ENCODE measurements around the gene CALD1.

Gene CALD1

DNA sequence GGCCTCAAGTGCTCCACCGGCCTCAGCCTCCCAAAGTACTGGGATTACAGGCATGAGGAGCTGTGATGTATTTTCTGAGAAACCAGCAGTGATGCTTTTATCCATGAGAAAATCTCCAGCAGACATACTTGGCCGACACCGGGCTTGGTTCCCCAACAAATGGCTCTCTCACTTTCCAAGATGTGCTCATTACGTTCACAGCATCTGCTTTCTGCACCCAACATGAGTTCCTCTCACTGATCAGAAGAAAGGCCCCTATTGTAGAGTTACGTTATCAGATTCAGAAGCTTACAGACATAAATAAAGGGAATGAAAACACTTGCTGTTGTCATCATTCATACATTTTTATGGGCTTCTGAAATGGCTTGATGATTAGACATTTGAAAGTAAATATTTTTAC lies 95.0 kb downstream of the CALD1 start:
- Histone ChIP-seq H2AK5ac (ENCODE audit: low read length, severe bottlenecking) (no peak overlapping the region), H3K27ac (ENCODE audit: low read length, poor library complexity, severe bottlenecking) (no peak overlapping the region), H3K27me3 (ENCODE audit: control insufficient read depth in 1 of 2, insufficient read depth in 1 of 2, low read length in 2 of 2) (no peaks in the 10 kb centered on the region), H3K4me3 (ENCODE audit: insufficient read depth in 1 of 2, low read depth in 1 of 2, low read length in 2 of 2) (no peak overlapping the region), H2BK12ac (ENCODE audit: low read length in 2 of 2) (peak overlapping the region; percentile 45 to 89), H3K36me3 (ENCODE audit: control insufficient read depth in 1 of 2, insufficient read depth in 2 of 2, low read depth in 1 of 2, low read length in 2 of 2) (peaks cover 14 to 17% of the 10 kb centered on the region in 2 experiments), H3K9ac (ENCODE audit: low read length) (no peak overlapping the region), H3K9me3 (ENCODE audit: control insufficient read depth, low read length) (no peaks in the 10 kb centered on the region), H2AFZ (ENCODE audit: low read depth, low read length) (no peak overlapping the region), H3K4me1 (ENCODE audit: control insufficient read depth, insufficient read depth, low read depth, low read length) (peaks cover 10% of the 10 kb centered on the region), H3K4ac (ENCODE audit: low read depth in 1 of 2, low read length in 2 of 2) (no peak overlapping the region), H2BK120ac (ENCODE audit: low read depth, low read length) (no peak overlapping the region), H4K91ac (ENCODE audit: low read length) (peak overlapping the region; percentile 29), H4K8ac (ENCODE audit: low read length) (peak overlapping the region; percentile 72), H3K18ac (ENCODE audit: low read depth in 1 of 2, low read length in 2 of 2) (peak overlapping the region; percentile 11 to 61), H3K79me1 (replicated peaks; ENCODE audit: low read length, poor library complexity, severe bottlenecking) (peaks cover 24% of the 10 kb centered on the region), H3K14ac (ENCODE audit: low read length in 2 of 2) (no peak overlapping the region), H2BK15ac (ENCODE audit: low read depth, poor library complexity, severe bottlenecking) (no peak overlapping the region), H3K4me2 (ENCODE audit: low read length, poor library complexity, severe bottlenecking) (no peak overlapping the region), H3K23ac (ENCODE audit: low read length in 2 of 2) (no peak overlapping the region), H2BK5ac (ENCODE audit: low read depth, low read length, poor library complexity, severe bottlenecking) (no peak overlapping the region)
- no peak for DNase-seq
- 99% methylated on average over 4 of the region's 5 CpGs for WGBS

DNA sequence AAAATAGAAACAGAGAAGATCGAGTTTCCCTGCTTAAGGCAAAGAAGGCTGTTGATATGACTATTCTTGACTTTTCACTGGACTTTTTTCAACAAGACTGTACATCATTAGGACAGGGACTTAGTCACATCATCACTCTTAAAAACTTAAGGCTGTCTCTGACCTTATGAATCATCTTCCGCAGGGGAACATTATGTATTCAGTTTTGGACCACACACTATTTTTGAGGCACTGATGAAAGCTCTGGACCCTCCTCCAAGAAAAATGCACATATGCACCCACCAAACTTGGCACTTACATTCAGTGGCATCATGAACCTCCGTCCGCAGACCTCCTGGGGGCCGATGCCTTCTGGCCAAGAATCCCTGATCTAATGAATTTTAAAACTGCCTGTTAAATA lies 96.4 kb downstream of the CALD1 start:
- H3K27ac ChIP-seq (ENCODE audit: low read length, poor library complexity, severe bottlenecking): no peak overlapping the region
- H3K9ac ChIP-seq (ENCODE audit: low read length): peak overlapping the region; percentile 44
- no peak overlapping the region for H2BK15ac ChIP-seq (ENCODE audit: low read depth, poor library complexity, severe bottlenecking)
- H3K4me1 ChIP-seq (ENCODE audit: control insufficient read depth, insufficient read depth, low read depth, low read length): peaks cover 8% of the 10 kb centered on the region
- no peak overlapping the region for H3K4ac ChIP-seq (ENCODE audit: low read depth in 1 of 2, low read length in 2 of 2)
- no peak overlapping the region for H3K23ac ChIP-seq (ENCODE audit: low read length in 2 of 2)
- no peak overlapping the region for H2AFZ ChIP-seq (ENCODE audit: low read depth, low read length)
- H4K91ac ChIP-seq (ENCODE audit: low read length): no peak overlapping the region
- peak; percentile 78 for DNase-seq
- WGBS: 54% methylated on average over 5 of the region's 5 CpGs
- H3K4me2 ChIP-seq (ENCODE audit: low read length, poor library complexity, severe bottlenecking): no peak overlapping the region
- no peak overlapping the region for H2BK120ac ChIP-seq (ENCODE audit: low read depth, low read length)
- peak overlapping the region in 1 of 2 experiments; percentile 40 for H3K4me3 ChIP-seq (ENCODE audit: insufficient read depth in 1 of 2, low read depth in 1 of 2, low read length in 2 of 2)
- H2AK5ac ChIP-seq (ENCODE audit: low read length, severe bottlenecking): no peak overlapping the region
- H3K79me1 ChIP-seq (replicated peaks; ENCODE audit: low read length, poor library complexity, severe bottlenecking): peaks cover 25% of the 10 kb centered on the region
- no peak overlapping the region for H2BK12ac ChIP-seq (ENCODE audit: low read length in 2 of 2)
- H3K27me3 ChIP-seq (ENCODE audit: control insufficient read depth in 1 of 2, insufficient read depth in 1 of 2, low read length in 2 of 2): no peaks in the 10 kb centered on the region
- H3K18ac ChIP-seq (ENCODE audit: low read depth in 1 of 2, low read length in 2 of 2): peak overlapping the region in 1 of 2 experiments; percentile 26
- H4K8ac ChIP-seq (ENCODE audit: low read length): no peak overlapping the region
- peaks cover 8 to 14% of the 10 kb centered on the region in 2 experiments for H3K36me3 ChIP-seq (ENCODE audit: control insufficient read depth in 1 of 2, insufficient read depth in 2 of 2, low read depth in 1 of 2, low read length in 2 of 2)
- no peak overlapping the region for H2BK5ac ChIP-seq (ENCODE audit: low read depth, low read length, poor library complexity, severe bottlenecking)
- no peak overlapping the region for H3K14ac ChIP-seq (ENCODE audit: low read length in 2 of 2)
- no peaks in the 10 kb centered on the region for H3K9me3 ChIP-seq (ENCODE audit: control insufficient read depth, low read length)

DNA sequence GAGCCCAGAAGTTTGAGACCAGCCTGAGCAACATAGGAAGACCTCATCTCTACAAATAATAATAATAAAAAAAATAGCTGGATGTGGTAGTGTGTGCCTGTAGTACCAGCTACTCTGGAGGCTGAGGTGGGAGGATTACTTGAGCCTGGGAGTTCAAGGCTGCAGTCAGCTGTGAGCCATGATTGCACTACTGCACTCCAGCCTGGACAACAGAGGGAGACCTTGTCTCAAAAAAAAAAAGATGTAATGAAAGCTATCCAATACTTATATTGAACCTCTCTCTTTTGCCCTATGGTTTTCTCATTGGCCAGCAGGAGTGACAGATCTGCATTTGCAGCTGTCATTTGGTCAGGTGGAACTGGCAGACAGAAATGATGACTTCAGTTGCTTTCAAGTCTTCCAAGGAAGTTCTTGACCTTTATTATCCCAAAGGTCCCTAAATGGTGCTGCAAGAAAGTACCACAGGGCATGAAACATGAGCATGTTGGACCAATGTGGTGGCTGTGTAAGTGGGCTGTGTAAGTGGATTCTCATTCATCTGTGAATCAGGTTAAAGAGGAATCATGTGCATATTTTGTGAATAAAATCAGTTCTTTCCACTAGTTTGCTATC lies 99.4 kb downstream of the CALD1 start:
- no peak for DNase-seq
- H4K8ac ChIP-seq (ENCODE audit: low read length): peak overlapping the region; percentile 50
- peak overlapping the region; percentile 11 for H2AFZ ChIP-seq (ENCODE audit: low read depth, low read length)
- H3K4ac ChIP-seq (ENCODE audit: low read depth in 1 of 2, low read length in 2 of 2): peak overlapping the region in 1 of 2 experiments; percentile 79
- no peak overlapping the region for H3K18ac ChIP-seq (ENCODE audit: low read depth in 1 of 2, low read length in 2 of 2)
- no peaks in the 10 kb centered on the region for H3K9me3 ChIP-seq (ENCODE audit: control insufficient read depth, low read length)
- H3K27ac ChIP-seq (ENCODE audit: low read length, poor library complexity, severe bottlenecking): no peak overlapping the region
- H3K14ac ChIP-seq (ENCODE audit: low read length in 2 of 2): no peak overlapping the region
- H3K27me3 ChIP-seq (ENCODE audit: control insufficient read depth in 1 of 2, insufficient read depth in 1 of 2, low read length in 2 of 2): no peaks in the 10 kb centered on the region
- no peak overlapping the region for H3K9ac ChIP-seq (ENCODE audit: low read length)
- peak overlapping the region; percentile 16 for H2AK5ac ChIP-seq (ENCODE audit: low read length, severe bottlenecking)
- no peak overlapping the region for H2BK120ac ChIP-seq (ENCODE audit: low read depth, low read length)
- H3K4me3 ChIP-seq (ENCODE audit: insufficient read depth in 1 of 2, low read depth in 1 of 2, low read length in 2 of 2): no peak overlapping the region
- peaks cover 29% of the 10 kb centered on the region for H3K79me1 ChIP-seq (replicated peaks; ENCODE audit: low read length, poor library complexity, severe bottlenecking)
- no peak overlapping the region for H4K91ac ChIP-seq (ENCODE audit: low read length)
- H2BK5ac ChIP-seq (ENCODE audit: low read depth, low read length, poor library complexity, severe bottlenecking): no peak overlapping the region
- no peak overlapping the region for H2BK12ac ChIP-seq (ENCODE audit: low read length in 2 of 2)
- no peak overlapping the region for H2BK15ac ChIP-seq (ENCODE audit: low read depth, poor library complexity, severe bottlenecking)
- no peak overlapping the region for H3K23ac ChIP-seq (ENCODE audit: low read length in 2 of 2)
- peaks cover 8 to 23% of the 10 kb centered on the region in 2 experiments for H3K36me3 ChIP-seq (ENCODE audit: control insufficient read depth in 1 of 2, insufficient read depth in 2 of 2, low read depth in 1 of 2, low read length in 2 of 2)
- no peak overlapping the region for H3K4me2 ChIP-seq (ENCODE audit: low read length, poor library complexity, severe bottlenecking)
- H3K4me1 ChIP-seq (ENCODE audit: control insufficient read depth, insufficient read depth, low read depth, low read length): peaks cover 8% of the 10 kb centered on the region

DNA sequence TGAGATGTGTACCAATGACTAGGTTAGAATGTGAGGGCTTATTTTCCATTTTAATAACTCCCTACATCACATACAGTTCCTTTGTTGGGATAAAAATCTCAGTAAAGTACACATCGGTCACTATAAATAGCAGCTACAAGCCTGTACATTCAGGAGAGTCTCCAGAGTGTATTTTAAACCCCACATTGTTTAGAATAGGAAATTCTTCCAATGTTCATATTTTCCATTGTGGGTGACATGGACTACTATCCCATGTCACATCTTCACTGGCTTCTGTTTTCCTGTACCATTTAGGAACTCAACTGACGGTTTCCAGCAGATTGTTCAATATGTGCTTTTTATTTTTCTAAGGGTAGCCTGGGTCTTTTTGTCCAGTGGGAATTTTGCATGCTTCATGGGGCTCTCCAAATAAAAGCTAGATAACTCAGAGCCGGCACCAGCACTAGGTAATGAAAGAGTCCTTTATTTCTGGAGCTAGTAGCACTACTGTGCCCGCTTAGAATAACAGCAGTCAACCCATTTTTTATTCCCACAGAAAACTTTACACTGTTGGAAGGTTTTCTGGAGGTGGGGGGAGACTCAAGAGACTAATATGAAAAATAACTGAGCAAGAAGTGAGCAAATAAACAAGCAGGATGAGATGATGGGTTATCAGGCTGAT lies 100.5 kb downstream of the CALD1 start:
- Histone ChIP-seq H2BK15ac (ENCODE audit: low read depth, poor library complexity, severe bottlenecking) (no peak overlapping the region), H2BK5ac (ENCODE audit: low read depth, low read length, poor library complexity, severe bottlenecking) (no peak overlapping the region)

More for the DNA sequence above, 100.5 kb downstream of the CALD1 start:
- Histone ChIP-seq H2AK5ac (ENCODE audit: low read length, severe bottlenecking) (no peak overlapping the region), H2AFZ (ENCODE audit: low read depth, low read length) (no peak overlapping the region), H3K36me3 (ENCODE audit: control insufficient read depth in 1 of 2, insufficient read depth in 2 of 2, low read depth in 1 of 2, low read length in 2 of 2) (peaks cover 4 to 23% of the 10 kb centered on the region in 2 experiments), H3K4me2 (ENCODE audit: low read length, poor library complexity, severe bottlenecking) (no peak overlapping the region), H3K9me3 (ENCODE audit: control insufficient read depth, low read length) (no peaks in the 10 kb centered on the region), H3K4me1 (ENCODE audit: control insufficient read depth, insufficient read depth, low read depth, low read length) (peaks cover 7% of the 10 kb centered on the region), H4K8ac (ENCODE audit: low read length) (no peak overlapping the region), H3K23ac (ENCODE audit: low read length in 2 of 2) (no peak overlapping the region), H3K4ac (ENCODE audit: low read depth in 1 of 2, low read length in 2 of 2) (no peak overlapping the region), H3K4me3 (ENCODE audit: insufficient read depth in 1 of 2, low read depth in 1 of 2, low read length in 2 of 2) (no peak overlapping the region), H3K79me1 (replicated peaks; ENCODE audit: low read length, poor library complexity, severe bottlenecking) (peaks cover 29% of the 10 kb centered on the region), H3K9ac (ENCODE audit: low read length) (no peak overlapping the region), H3K27ac (ENCODE audit: low read length, poor library complexity, severe bottlenecking) (no peak overlapping the region), H2BK12ac (ENCODE audit: low read length in 2 of 2) (no peak overlapping the region), H3K18ac (ENCODE audit: low read depth in 1 of 2, low read length in 2 of 2) (no peak overlapping the region), H2BK120ac (ENCODE audit: low read depth, low read length) (no peak overlapping the region), H4K91ac (ENCODE audit: low read length) (no peak overlapping the region), H3K14ac (ENCODE audit: low read length in 2 of 2) (no peak overlapping the region), H3K27me3 (ENCODE audit: control insufficient read depth in 1 of 2, insufficient read depth in 1 of 2, low read length in 2 of 2) (no peaks in the 10 kb centered on the region)
- 86% methylated on average over 3 of the region's 4 CpGs for WGBS
- peak; percentile 72 for DNase-seq
